Measurements from ENCODE around the gene ATP13A1.

The ATP13A1 gene

GRCh38 chr19:19644054-19644388 is 19.5 kb downstream of the ATP13A1 start:
- FAIRE-seq = no peak
- DNase-seq (ENCODE audit: low spot score) = no peak

DNA sequence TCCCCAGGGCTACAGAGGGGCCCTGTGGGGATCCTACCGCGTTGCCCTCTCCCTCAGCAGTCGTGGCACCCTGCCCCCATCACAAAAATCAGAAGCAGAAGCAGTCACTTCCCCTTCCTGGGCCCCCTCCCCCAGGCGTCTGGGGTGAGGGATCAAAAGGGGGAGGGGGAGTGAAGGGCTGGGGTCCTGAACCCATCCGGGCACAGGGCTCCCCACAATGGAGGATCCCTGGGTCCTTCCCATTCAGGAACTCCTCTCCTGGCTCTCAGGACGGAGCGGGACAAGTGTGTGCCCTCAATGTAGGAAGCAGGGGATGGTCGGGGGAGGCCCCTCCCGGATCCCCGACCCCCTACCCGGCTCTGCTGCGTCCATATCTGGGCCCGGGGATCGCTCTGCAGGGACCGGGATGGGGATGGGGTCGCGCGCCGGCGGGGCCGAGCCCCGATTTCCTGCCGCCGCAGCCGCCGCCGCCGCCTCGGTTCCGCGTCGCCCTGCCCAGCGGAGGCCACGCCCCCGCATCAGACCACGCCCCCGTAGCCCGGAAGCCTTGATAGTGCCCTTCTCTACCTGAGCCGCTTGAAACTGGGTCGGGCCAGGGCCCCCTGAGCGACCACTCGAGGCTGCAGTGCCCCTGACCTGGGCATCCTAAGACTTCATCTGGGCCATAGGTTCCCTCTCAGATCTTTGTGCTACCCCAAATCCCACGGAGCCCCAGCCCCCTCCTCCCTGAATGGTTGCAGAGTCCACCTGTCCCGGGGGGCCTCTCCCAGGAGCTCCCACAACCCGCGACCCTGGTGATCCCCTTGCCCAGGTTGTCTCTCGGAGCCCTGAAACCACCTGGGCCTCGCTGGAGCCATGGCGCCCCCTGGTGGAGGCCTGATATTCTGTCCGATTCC is 20.1 kb downstream of the ATP13A1 start, which contains the start of gene GMIP:
Gene GMIP (minus strand): TSS at position 500 of the 896 bp plus-strand sequence. CDS start 128 bp downstream, at position 372.
- DNase-seq (ENCODE audit: low spot score) (peak; percentile 44), FAIRE-seq (no peak)

DNA sequence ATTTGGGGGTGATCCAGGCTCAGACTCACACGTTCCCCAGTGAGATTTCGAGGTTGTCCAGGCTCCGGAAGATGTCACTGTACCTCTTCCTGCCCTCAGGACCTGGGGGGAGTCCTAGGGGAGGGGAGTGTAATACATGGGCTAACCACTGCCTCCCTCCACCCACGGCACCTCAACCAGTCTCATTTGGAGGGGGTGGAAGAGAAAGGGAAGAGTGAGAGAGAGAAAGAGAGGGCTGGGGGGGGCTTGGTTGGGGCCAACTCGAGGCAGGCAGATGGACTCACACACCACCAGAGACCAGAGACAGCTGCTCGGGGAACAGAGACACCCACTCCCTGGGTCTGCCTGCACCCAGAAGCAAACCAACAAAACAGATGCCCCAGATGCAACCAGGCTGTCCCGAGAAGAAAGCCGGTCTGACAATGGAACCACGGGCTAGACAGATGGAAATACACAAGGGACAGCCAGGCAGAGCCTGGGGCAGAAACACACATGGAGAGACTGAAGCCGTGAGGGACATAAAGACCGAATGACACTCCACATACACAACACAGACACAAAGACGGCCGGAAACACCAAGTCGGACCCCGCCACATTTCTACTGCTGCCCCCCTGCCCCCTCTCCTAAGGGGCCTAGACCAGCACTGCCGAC is 20.8 kb downstream of the ATP13A1 start:
- DNase-seq (ENCODE audit: low spot score) = peak; percentile 1
- FAIRE-seq = no peak

- no peak for DNase-seq (ENCODE audit: low spot score)
Measured at GRCh38 chr19:19637523-19638251, 25.8 kb downstream of the ATP13A1 start.

DNA sequence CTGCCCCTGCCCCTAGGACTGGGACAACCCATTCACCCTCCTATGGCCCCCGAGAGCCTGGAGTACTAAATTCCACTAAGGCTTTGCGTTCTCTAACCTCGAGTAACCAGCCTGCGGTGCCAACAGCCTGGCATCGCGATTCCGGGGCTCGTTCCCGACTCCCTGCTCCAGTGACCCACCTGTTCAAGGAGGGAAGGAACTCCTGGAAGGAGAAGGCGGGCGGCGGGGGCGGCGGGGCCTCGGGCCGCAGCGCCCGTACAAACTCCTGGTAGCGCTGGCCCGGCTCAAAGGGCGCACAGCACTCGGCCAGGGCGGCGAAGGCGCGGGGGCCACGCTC is 26.3 kb downstream of the ATP13A1 start:
- DNase-seq (ENCODE audit: low spot score) = no peak
- no peak for FAIRE-seq

More at GRCh38 chr19:19637523-19638251, 25.8 kb downstream of the ATP13A1 start:
- no peak for FAIRE-seq

DNA sequence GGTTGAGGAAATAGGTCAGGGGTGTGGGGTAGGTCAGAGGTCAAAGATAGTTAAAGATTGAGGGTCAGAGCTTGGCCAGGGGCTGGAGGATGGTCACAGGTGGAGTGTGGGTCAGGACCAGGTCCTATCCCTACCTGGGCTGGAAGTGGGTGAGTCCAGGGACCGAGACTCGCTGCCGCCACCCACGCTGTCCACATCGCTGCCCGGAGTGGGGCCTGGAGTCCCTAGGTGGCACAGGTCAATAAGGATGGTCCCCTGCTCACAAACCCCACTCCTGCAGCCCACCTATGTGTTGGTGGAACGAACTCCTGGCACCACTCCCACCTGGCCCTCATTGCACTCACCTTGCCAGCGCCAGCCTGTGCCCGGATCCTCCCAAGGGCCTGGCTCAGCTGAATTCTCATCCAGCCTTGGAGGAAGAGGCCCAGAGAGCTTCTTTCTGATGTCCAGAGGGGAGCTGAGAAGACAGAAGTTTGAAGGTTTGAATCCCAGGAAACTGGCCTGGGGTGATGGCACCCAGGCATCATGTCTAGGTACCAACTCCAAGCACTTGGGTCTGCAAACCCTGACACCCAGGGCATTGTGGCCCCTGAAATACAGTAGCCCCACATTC is 26.8 kb downstream of the ATP13A1 start:
- FAIRE-seq (no peak), DNase-seq (ENCODE audit: low spot score) (no peak)

DNA sequence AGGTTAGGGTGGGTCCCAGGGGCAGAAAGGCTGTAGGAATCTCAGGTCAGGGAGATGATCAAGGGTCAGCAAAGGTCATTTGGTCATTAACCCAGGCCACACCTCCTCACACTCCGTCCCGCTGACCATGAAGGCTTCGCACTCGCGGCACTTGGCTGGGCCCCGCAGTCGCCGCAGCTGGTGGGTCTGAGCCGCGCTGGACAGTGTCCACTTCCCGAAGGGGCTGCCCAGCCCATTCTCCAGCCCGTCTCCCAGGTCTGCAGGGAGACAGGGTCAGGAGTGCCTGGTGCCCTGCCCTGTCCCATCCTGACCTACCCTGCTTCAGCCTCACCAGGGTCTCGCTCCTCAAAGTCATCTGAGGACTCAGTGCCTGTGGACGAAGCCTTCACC is 28.2 kb downstream of the ATP13A1 start:
- FAIRE-seq = no peak
- DNase-seq (ENCODE audit: low spot score) = no peak

DNA sequence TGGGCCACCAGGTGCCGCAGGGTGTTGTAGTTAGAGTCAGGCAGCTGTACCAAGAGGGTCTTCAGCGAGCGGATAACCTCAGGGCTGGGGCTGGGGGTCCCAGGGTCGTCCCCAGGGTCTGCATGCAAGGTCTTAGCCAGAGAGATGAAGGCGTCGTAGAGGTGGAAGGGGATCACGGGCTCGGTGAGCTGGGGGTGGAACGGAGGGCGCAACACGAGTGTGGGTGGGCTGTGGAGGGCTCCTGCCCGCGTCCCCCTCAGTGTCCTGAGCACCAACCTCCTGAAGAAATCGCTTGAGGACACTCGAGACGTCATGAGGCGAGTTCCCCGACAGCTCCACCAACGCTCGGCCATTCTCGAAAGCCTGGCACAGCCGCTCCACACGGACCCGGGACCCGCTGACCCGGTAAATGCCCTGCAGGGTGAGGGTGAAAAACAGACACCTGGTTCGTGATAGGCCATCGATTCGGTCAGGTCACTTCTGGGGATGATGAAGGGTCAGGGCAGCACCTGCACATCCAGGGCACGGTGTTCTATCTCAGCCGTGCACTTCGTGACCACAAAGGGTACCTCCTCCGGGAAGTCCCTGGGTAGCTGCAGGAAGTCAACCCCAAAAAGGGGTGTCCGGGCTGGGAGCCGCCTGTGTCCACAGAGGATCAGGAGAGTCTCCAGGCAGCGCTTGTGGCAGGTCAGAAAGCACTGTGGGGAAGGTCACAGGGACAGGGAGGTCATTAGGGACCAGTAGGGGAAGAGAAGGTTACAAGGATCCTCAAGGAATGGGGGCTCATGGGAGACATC is 28.8 kb downstream of the ATP13A1 start:
- DNase-seq (ENCODE audit: low spot score) (no peak), FAIRE-seq (no peak)

- FAIRE-seq (no peak), DNase-seq (ENCODE audit: low spot score) (no peak)
Measured at GRCh38 chr19:19633711-19634515, 29.6 kb downstream of the ATP13A1 start.

GRCh38 chr19:19632661-19633060 is 30.8 kb downstream of the ATP13A1 start:
- DNase-seq (ENCODE audit: low spot score) = no peak
- no peak for FAIRE-seq

- FAIRE-seq = no peak
- DNase-seq (ENCODE audit: low spot score) = no peak
Measured at GRCh38 chr19:19631346-19631745, 32.1 kb downstream of the ATP13A1 start.

DNA sequence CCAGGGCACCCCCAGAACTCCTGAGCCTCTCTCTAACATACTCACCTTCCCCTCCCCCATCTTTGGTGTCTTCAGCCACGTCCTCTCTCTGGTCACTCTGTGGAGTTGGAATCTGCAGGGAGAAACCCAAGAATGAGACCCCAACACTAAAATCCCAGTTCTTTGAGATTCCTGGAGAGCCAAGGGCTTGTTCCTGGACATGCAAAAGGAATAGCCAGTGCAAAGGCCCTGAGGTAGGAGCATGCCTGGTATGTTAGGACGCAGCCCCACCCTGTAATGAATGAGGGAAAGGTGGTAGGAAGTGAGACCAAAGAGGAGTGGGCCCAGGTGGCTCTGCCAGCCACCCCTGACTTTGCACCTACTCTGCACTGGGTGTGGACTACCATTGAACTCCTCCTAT is 33.0 kb downstream of the ATP13A1 start:
- DNase-seq (ENCODE audit: low spot score) (no peak), FAIRE-seq (no peak)

DNA sequence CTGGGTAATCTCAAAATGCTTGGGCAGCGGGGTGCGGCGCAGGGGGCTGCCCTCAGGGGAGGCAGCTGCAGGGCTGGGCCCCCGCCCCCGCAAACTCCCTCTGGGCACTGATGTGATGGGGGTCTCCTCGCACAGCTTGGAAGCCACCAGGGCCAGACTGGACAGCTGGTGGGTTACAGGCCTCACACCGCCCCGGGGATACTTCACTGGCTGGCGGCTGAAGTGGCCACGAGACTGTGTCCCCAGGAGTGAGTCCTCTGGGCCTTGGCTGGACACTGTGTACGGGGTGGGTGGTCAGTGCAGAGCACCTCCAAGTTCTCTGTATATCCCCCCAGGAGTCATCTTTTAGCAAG is 33.4 kb downstream of the ATP13A1 start:
- no peak for DNase-seq (ENCODE audit: low spot score)
- FAIRE-seq = no peak

- FAIRE-seq (no peak), DNase-seq (ENCODE audit: low spot score) (no peak)
Measured at GRCh38 chr19:19628501-19629134, 34.9 kb downstream of the ATP13A1 start.

- no peak for DNase-seq (ENCODE audit: low spot score)
Measured at GRCh38 chr19:19627621-19628500, 35.6 kb downstream of the ATP13A1 start, which contains the start of gene LPAR2. Gene LPAR2, minus strand, starts transcription at chr19:19628220. Its CDS starts 945 bp downstream, at chr19:19627275.

DNA sequence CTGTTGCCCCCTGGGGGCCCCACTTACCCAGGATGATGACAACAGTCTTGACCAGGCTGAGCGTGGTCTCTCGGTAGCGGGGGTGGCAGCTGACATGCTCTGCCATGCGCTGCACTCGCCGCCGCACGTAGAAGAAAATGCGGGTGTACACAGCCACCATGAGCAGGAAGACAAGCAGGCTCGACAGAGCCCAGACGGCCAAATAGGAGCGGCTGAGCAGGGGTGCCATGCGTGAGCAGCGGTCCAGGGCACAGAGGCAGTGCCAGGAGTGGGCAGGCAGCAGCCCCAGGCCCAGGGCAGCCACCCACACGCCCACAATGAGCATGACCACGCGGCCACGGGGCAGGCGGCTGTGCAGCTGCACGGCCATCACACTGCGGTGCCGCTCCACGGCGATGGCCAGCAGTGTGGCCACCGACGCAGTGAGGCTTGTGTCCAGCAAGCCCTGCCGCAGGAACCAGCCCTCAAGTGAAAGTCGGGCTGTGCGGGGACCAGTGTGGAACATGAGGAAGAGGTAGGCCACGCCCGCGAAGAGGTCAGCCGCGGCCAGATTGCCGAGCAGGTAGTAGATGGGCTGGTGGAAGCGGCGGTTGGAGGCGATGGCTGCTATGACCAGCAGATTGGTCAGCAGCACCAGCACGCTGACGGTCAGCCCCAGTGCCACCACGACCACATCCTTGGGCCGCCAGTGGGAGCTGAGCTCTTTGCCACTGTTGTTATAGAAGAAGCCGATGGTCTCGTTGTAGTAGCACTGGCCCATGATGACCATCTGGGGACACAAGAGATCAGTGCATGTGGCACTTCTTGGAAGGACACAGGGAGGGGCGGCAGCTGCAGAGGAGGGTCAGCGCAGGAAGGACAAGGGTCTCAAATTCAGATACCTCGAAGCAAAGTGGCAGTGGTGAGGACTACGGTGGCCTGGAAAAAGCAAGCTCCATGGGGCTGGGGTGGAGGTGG is 36.7 kb downstream of the ATP13A1 start:
- no peak for DNase-seq (ENCODE audit: low spot score)

More at GRCh38 chr19:19627621-19628500, 35.6 kb downstream of the ATP13A1 start, which contains the start of gene LPAR2:
- FAIRE-seq = no peak

DNA sequence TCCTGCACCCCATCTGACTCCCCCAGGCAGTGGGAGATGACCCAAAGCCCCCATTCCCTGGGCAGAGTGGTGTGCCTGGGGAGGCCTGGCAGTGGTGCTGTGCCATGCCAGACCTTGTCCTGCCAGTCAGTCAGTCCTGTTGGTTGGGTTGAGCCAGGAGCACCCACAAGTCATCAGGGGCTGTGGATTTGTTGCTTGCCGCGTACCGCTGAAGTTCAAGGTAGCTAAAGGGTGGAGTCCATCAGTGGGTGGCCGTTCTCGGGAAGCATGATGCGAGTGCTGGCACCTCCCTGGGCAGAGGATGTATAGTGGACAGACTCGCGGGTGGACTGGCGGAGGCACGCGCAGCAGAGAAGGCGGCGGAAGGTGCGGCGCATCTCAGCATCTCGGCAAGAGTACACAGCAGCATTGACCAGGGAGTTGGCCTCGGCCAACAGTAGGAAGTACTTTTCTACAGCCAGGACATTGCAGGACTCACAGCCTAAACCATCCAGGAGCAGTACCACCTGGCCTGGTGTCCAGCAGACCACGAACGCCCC is 39.4 kb downstream of the ATP13A1 start:
- DNase-seq (ENCODE audit: low spot score) = no peak
- no peak for FAIRE-seq

More for the DNA sequence above, 36.7 kb downstream of the ATP13A1 start:
- FAIRE-seq = no peak

All from urothelium cell line (cell line).